GM21390 (cell line): ENCODE measurements around the gene IFNL1.
"Not testable (repeated sequence)": the region's sequence is repeated elsewhere in the genome, so short reads cannot be mapped to it uniquely, and the experiment has no call there.

ENCODE experiments used
- ATAC-seq: cut with Tn5 transposase; IDR thresholded peaks from one replicate; pipeline ENCODE4 v1.9.1; 2021; ENCODE audit not compliant: unreplicated experiment

IFNL1 gene

DNA sequence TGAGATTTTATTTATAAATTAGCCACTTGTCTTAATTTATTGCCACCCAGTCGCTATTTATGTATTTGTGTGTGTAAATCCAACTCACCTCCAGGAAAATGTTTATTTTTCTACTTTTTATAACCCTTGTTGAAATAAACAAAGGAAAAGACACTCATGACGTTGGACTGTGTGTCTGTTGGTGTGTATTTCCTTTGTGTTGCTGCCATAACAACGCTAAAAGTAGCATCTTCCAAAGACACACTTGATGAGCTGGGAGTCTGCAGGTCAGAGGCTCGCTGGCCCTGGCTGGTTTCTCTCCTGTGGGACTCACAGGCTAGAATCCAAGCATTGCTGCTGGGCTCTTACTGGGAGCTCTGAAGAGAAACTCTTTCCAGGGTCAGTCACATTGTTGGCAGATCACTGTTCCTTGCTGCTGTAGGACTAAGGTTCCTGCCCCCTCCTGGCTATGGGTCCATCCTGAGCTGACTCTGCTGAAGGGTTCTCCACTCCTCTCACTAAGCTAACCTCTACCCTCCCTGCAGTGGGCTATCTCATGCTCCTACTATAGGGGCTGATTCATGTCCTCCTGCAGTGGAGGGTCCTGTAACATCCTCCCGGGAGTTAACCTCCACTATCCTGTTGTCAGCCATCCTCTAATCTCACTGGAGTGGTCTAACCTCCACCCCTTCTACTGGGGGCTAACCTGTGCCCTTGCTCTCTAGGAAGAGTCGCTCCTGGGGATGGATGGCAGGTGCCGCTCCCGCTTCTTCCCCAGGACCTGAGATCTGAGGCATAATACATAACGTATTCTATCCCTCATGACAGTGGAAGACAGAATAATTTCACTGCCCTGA lies 26.0 kb upstream of the IFNL1 start:
- no peak for ATAC-seq

DNA sequence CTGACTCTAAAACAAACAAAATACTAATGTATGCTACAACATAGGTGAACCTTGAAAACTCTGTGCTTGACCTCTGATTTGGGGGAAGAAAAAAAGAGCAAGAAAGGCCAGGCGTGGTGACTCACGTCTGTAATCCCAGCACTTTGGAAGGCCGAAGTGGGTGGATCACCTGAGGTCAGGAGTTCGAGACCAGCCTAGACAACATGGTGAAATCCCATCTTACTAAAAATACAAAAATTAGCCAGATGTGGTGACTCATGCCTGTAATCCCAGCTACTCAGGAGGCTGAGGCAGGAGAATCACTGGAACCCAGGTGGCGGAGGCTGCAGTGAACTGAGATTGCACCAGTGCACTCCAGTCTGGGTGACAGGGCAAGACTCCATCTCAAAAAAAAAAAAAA lies 22.3 kb upstream of the IFNL1 start:
- not testable (repeated sequence) for ATAC-seq

DNA sequence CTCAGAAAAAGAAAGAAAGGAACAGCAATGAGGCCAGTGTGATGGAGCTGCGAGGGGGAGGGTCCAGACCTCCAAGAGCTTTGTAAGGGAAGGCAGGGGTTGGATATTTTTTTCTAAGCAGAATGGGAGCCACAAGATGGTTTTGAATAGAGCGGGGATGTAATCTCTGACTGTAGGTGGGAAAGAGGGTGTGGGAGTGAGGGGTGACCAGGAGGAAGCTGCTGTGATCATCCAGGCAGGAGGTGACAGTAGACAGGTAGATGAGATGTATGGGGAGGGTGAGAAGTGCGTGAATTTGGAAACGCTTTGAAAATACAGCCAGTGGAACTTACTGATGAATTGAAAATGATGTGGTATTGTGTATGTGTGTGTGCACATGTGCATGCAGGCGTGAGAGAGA lies 20.6 kb upstream of the IFNL1 start:
- ATAC-seq, result no peak

DNA sequence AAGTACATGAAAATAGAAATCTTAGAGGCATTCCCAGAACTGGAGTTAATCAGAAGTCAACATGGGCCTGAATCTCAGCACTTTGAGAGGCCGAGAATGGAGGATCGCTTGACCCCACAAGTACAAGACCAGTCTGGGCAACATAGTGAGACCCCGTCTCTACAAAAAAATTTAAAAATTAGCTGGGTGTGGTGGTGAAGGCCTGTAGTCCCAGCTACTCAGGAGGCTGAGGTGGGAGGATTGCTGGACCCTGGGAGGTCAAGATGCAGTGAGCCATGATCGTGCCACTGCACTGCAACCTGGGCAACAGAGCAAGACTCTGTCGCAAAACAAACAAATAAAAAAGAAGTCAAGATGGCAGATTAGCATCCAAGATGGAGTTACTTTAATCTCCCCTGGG lies 19.5 kb upstream of the IFNL1 start:
- no peak for ATAC-seq

DNA sequence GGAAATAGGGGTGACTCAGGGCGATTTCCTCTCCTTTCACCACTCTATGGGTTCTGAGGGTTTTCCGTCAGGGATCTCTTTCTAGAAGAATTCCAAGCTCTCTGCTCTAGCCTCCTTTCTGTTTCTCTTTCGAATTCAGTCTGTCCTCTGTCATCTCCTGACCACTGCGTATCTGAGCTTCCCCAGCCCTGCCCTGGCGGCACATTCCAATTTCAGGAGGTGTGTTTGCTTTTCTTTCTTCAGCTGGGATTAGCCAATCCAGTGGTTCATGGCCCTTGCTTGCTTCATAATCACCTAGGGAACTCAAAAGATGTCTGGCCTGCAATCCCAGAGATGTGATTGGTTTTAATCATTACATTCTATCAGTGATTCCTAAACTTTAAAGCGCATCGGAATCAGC lies 18.6 kb upstream of the IFNL1 start:
- ATAC-seq, result no peak

DNA sequence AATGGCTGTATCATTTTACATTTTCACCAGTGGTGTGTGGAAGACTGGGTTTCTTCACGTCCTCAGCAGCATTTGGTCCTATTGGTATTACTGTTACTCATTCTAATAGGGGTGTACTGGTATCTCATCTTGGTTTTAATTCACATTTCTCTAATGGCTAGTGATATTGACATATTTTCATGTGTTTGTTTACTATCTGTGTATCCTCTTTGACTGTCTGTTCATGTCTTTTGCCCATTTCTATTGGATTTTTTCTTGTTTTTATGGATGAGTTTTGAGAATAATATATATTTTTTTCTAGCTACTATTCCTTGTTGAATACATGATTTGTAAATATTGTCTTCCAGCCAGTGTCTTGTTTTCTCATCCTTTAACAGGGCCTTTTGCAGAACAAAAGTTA lies 14.2 kb upstream of the IFNL1 start:
- no peak for ATAC-seq

DNA sequence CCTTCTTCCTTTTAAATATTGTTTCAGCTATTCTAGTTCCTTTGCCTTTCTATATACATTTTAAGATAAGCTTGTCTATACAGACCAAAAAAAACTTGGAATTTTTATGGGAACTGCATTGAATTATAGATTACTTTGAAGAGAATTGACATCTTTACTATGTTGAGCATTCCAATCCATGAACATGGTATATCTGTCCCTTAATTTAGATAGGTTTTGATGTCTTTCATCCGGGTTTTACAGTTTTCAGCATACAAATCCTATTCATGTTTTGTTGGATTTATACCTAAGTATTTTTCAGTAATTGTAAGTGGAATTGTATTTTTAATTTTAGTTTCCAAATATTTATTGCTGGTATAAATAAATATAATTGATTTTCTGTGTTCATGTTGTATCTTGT lies 12.2 kb upstream of the IFNL1 start:
- no peak for ATAC-seq

DNA sequence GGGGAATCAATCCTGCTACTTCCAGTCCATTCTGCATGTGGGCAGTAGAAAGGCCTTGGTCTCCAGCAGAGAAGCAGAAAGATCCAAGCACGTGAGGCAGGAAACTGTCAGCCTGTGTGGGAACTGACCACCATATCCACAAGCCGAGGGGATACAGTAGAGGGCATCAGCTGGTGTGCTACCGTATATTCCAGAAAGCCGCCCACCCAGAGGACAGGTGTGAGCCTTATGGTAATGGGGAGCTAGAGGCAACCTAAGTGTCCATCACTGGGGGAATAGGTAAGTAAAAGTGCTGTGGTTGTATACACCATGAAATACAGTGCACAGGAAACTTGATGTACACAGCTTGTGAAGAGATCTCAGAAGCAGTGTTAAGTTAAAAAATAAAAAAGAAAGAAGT lies 2.8 kb upstream of the IFNL1 start:
- no peak for ATAC-seq

DNA sequence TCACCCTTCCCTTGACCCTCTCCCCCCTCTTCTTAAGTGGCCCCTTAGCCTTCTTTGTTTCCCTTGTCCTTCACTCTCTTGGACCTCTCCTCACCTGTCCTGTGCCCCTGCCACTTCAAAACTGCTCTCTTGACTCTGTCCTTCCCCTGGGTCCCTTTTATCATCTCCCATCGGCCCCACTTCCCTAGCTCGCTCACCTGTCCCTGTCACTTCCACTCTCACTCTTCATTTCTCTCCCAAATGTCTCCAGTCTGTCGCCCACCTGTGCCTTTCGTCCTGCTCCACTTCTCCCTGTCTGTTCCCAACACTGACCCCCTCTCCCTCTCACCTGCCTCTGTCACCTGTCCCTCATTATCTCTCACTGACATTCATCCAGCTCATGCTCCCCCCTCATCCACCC lies 699 bp downstream of the IFNL1 start:
- no peak for ATAC-seq

DNA sequence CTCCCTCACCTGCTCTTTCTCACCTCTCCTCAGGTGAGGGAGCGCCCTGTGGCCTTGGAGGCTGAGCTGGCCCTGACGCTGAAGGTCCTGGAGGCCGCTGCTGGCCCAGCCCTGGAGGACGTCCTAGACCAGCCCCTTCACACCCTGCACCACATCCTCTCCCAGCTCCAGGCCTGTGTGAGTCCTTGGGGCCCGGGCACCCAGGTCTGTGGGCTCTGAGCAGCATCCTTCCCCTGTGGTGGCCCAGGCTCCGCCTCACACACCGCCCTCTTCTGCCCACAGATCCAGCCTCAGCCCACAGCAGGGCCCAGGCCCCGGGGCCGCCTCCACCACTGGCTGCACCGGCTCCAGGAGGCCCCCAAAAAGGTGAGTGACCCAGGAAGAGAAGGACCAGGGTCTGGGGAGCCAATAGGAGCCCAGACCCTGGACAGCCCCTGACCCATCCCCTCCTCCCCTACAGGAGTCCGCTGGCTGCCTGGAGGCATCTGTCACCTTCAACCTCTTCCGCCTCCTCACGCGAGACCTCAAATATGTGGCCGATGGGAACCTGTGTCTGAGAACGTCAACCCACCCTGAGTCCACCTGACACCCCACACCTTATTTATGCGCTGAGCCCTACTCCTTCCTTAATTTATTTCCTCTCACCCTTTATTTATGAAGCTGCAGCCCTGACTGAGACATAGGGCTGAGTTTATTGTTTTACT lies 1.9 kb downstream of the IFNL1 start:
- ATAC-seq, result no peak

DNA sequence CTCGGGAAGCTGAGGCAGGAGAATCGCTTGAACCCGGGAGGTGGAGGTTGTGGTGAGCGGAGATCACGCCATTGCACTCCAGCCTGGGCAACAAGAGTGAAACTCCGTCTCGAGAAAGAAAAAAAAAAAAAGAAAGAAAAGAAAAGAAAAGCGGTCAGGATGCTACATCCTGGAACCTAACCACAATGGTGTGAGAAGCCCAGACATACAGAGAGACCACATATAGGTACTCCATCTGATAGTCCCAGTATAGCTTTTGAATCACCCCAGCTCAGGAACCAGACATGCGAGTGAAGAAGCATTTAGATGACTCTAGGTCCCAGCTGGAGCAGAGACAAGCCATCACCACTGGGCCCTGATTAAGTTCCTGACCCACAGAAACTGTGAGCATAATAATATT lies 3.2 kb downstream of the IFNL1 start:
- no peak for ATAC-seq

DNA sequence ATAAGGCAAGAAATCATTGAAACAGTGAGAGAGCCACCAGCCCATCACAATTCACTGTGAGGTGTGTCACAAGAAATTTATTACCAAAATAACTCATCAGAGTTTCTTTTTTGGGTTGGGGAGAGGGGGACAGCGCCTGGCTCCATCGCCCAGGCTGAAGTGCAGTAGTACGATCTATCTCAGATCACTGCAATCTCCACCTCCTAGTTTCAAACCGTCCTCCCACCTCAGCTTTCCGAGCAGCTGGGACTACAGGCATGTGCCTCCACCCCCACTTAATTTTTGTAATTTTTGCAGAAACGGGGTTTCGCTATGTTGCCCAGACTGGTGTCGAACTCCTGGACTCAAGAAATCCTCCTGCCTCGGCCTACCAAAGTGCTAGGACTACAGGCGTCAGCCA lies 3.6 kb downstream of the IFNL1 start:
- no peak for ATAC-seq

DNA sequence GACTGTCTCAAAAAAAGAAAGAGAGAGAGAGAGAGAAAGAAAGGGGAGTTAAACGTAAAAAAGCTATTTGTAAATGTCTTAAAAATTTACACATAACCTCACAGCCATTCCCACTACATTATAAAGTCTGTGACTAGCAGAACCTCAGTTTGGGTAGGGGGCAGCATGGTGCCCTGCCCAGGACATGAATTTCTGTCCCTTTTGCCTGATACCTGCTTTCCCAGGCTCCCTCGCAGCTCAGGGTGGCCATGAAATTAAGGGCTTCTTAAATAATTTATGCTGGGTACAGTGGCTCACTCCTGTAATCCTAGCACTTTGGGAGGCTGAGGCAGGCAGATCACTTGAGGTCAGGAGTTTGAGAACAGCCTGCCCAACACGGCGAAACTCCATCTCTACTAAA lies 4.8 kb downstream of the IFNL1 start:
- ATAC-seq, result no peak

DNA sequence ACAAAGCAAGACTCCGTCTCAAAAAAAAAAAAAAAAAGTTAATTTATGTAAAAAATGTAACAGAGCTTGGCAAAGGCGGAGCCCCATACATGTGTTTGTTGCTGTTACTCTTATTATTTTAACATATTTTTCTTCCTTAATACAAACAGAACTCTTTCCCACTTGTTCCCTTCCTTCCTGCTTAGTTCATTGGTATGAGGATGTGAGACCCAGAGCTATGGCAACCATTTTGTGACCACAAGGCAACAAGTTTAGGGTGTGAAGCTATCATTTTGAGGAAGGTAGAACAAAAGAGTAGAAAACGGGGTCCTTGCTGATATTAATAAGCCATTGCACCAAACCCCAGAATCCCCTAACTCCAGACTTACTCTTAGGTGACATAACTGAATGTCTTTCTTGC lies 5.4 kb downstream of the IFNL1 start:
- ATAC-seq, result no peak

DNA sequence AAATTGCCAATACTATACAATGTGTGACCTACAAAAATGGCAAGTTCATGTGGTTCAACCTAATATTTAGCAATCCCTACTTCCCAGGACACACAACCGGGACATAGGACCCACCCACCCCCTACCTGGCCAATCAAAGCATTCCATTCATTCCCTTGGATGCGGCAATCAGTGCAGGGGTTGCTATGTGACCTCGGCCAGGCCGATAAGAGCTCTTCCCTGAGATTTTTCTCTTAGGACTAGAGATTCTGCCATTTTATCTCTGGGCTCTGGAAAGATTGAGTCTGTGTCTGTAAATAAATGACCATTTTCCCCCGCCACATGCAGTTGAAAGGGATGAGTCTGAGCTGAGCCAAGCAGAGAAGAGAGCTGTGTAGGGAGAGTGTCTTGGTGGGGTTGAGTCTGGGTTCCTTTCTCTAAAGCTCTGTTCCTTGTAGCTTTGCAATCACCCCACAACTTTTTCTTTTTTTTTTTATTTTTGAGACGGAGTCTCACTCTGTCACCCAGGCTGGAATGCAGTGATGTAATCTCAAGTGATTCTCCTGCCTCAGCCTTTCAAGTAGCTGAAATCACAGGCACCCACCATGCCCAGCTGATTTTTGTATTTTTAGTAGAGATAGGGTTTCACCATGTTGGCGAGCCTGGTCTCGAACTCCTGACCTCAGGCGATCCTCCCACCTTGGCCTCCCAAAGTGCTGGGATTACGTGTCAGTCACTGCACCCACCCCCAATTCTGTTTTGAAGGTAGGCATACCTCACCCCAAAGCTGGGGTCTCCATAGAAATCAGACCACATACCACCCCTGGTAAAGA lies 7.4 kb downstream of the IFNL1 start:
- ATAC-seq, result no peak

DNA sequence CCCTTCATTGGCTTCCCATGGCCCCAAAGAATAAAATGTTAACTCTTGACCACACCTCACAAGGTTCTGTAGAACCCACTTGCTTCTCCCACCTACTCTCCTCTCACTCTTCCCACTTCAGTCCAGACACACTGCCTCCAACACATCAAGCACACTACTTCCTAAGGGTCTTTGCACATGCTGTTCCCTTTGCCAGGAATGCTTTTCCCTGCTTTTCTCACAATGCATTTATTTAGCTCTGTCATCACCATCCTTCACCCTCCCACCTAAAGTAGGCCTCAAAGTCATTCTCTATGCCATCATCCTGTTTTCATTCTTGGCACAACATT lies 7.9 kb downstream of the IFNL1 start:
- ATAC-seq, result no peak

DNA sequence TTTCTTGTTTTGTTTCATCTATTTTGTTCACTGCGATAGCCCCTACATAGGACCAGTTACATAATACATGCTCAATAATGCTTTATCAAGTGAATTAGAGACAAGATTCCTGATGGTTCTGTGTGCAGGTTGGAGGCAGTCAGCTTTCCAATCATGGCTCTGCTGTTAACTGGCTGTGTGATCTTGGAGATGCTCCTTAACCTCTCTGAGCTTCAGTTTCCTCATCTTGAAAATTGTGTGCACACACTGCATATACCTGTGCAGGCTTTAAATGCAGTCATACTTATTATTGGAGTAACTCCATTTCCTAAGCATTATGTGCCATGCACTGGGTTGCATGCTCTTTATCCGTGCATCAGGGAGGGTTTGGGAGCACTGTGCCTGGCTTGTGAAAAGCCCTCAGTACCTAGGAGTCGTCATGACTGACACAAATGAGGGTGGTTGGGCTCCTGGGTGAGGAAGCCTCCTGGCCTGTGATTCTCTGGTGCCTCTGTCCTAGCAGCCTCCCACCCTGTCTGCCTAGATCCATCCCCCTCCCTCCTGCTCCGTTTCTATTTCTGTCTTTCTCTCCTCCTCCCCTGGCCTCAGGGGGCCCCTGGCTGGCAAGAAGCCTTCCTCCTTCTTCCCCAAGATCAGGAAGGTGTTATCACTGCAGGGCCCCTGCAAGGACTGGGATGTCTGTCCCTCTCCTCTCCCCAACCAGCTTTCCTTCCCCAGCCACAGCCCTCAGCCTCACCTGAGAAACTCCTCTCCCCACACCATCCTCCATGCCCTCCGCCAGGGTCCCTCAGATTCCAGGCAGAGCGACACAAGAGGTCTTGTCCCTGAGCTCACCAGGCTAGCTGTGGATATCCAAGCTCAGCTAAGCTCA lies 8.7 kb downstream of the IFNL1 start:
- ATAC-seq, result no peak

DNA sequence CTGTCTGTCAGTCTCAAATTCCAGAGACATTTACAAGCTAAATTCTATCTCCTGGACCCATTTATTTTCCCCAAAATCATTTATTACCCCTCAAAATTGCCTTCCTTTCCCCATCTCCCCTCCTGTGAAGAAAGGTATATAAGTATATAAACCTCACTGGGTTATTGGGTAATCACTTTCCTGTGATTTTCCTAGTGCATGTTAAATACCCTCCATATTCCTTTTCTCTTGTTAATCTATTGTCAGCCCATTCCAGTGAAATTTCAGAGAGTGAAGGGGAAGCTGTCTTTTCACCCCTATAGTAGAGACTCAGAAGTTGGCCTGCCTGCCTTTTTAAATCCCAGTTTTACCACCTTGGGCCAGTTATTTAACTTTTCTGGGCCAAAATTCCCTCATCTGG lies 9.9 kb downstream of the IFNL1 start:
- ATAC-seq, result no peak

DNA sequence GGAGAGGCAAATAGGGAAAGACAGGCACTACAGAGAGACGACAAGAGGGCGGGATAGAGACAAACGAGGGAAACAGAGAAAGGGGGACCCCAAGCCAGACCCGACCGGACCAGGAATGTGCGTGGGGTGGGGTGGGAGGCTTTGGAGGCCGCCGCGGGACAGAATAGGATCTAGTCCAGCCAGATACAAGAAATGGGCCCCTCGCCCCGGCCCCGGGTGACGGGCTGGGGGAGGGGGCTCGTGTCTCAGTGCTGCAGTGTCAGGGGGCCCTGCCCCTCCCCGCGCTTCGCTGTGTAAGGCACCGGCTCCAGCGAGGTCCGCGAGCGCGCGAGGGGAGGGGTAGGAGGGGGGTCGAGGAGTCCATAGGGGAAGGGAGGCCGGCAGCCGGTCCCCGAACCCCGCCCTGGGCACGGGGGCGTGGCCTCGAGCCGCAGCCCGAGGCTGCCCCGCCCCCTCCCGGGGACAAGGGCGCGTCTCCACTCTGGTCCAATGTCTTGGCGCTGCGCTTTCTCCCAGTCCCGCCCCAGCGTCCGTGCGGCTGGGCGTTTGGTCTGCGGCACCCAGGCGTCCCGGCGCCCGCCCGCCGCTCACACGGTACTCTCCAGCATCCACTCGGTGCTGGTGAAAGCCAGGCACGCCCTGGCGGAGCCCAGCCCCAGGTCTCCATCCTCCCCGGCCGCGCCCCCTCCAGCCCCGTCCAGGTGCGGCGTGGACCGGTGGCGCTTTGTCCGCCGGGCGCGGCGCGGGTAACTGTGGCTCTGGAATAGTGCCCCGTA lies 11.0 kb downstream of the IFNL1 start:
- no peak for ATAC-seq

DNA sequence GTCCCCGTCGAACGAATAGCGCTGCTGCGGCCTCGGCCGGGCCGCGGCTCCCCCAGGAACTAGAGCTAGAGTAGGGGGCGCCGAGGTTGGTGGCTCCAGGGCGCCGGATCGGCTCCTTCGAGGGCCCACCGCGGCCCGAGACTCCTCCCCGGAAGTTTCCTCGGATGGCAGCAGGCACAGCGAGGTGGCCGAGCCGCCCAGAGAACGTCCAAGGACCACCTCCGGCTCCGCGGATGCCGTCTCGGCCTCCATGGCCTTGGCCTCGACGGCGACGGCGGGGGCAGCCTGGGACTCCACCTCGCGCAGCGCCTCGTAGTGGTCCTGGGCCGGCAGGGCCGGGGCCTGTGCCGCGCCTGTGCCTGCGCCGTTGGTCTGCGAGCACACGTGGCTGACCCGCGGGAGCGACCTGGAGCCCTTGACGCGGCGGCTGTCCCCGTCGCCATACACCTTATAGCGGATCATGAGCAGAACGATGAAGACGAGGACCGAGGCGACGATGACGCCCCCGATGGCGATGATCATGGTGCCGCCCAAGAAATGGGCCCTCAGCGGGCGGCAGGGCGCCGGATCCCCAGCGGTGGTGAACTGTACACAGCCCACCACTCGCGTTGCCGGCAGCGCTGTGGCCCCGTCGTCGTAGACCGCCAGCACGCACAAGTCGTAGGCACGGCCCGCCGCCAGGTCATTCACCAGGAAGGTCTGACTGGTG lies 11.8 kb downstream of the IFNL1 start:
- ATAC-seq, result no peak
